ENCODE measurements around the gene LRRTM4.

DNA sequence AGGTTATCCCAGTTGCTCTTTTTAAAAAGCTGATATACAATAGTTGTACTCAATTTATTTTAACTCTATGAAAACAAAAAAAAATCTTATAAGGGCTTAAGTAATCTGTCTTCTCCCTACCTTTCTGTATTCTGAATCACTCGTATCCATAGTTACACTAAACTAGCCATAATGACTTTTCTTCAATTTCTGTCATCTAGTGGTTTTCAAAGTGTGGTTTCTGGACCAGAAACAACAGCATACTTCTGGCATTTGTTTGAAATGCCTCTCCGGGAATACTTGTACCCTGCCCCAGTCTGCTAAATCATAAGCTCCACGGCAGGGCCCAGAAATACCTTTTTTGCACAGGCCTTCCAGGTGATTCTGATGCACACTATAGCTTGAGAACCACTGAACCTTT lies 253.6 kb downstream of the LRRTM4 start:
- TF ChIP-seq, protein P1, sequence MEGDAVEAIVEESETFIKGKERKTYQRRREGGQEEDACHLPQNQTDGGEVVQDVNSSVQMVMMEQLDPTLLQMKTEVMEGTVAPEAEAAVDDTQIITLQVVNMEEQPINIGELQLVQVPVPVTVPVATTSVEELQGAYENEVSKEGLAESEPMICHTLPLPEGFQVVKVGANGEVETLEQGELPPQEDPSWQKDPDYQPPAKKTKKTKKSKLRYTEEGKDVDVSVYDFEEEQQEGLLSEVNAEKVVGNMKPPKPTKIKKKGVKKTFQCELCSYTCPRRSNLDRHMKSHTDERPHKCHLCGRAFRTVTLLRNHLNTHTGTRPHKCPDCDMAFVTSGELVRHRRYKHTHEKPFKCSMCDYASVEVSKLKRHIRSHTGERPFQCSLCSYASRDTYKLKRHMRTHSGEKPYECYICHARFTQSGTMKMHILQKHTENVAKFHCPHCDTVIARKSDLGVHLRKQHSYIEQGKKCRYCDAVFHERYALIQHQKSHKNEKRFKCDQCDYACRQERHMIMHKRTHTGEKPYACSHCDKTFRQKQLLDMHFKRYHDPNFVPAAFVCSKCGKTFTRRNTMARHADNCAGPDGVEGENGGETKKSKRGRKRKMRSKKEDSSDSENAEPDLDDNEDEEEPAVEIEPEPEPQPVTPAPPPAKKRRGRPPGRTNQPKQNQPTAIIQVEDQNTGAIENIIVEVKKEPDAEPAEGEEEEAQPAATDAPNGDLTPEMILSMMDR (conservative IDR thresholded peaks at IDR 0.05 in 1 of 2, IDR thresholded peaks at IDR 0.05 in 1 of 2; ENCODE audit: extremely low read depth in 1 of 2, insufficient read depth in 1 of 2, low read depth in 1 of 2, low read length in 2 of 2), result no peak
- TF ChIP-seq EZH2 (IDR thresholded peaks at IDR 0.05; ENCODE audit: borderline replicate concordance, low read length), result no peak
